K562 treated with DMSO at 1 percent for 48 hours (cell line): ENCODE data around the gene CCND1. TPM values are rescaled to one million over a fixed set of nuclear protein-coding genes. Genes with fewer than 3 reads are reported as not detected.

ENCODE experiments used
- total RNA-seq: library from RNA; unstranded; fragments of 300-600 nt; gene quantifications from 2 replicates; pipeline ENCODE4 v1.2.3, GENCODE V29; 2022; ENCODE audit warnings: low replicate concordance; ENCODE audit errors: extremely low read depth

Gene CCND1
- not detected in 2 replicates for total RNA-seq

DNA sequence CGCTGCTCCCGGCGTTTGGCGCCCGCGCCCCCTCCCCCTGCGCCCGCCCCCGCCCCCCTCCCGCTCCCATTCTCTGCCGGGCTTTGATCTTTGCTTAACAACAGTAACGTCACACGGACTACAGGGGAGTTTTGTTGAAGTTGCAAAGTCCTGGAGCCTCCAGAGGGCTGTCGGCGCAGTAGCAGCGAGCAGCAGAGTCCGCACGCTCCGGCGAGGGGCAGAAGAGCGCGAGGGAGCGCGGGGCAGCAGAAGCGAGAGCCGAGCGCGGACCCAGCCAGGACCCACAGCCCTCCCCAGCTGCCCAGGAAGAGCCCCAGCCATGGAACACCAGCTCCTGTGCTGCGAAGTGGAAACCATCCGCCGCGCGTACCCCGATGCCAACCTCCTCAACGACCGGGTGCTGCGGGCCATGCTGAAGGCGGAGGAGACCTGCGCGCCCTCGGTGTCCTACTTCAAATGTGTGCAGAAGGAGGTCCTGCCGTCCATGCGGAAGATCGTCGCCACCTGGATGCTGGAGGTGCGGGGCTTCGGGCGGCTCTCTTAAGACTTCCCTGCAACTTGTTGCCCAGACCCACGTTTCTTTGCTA lies at the start of gene CCND1:
Gene CCND1 (plus strand): TSS at position 162 of the 587 bp plus-strand sequence. CDS start 158 bp downstream, at position 320.

GRCh38 chr11:69674886-69675714 lies 34.1 kb downstream of the CCND1 start, which contains the start of gene LTO1:
Gene LTO1 (minus strand): TSS chr11:69675353. CDS start chr11:69675239, 114 bp downstream.

Other genes starting within 250 kb of the CCND1 start
- gene LINC01488, start 159.5 kb upstream of the CCND1 start, total RNA-seq, result not detected in 2 replicates
- gene LTO1, start 34.2 kb downstream of the CCND1 start, total RNA-seq, result not detected in 2 replicates
- gene FGF19, start 62.9 kb downstream of the CCND1 start, total RNA-seq, result not detected in 2 replicates
- gene FGF4, start 134.2 kb downstream of the CCND1 start, total RNA-seq, result not detected in 2 replicates
- not detected in 2 replicates for gene FGF3, start 178.3 kb downstream of the CCND1 start, total RNA-seq